ENCODE measurements around the gene ORM2.

ORM2 gene

GRCh38 chr9:114350636-114351401 is 21.1 kb downstream of the ORM2 start:
- no peak for DNase-seq

GRCh38 chr9:114351932-114352331 is 22.3 kb downstream of the ORM2 start:
- DNase-seq = no peak

- DNase-seq = no peak
These were observed 26.2 kb downstream of the ORM2 start for GRCh38 chr9:114355821-114356220.

GRCh38 chr9:114356792-114357191 is 27.1 kb downstream of the ORM2 start:
- DNase-seq = no peak

- no peak for DNase-seq
These were observed 27.7 kb downstream of the ORM2 start for GRCh38 chr9:114357360-114357759.

- no peak for DNase-seq
These were observed 28.3 kb downstream of the ORM2 start for GRCh38 chr9:114357911-114358328.

- no peak for DNase-seq
These were observed 30.1 kb downstream of the ORM2 start for GRCh38 chr9:114359801-114360200.

GRCh38 chr9:114361542-114361941 is 31.9 kb downstream of the ORM2 start:
- DNase-seq = no peak

- no peak for DNase-seq
These were observed 32.7 kb downstream of the ORM2 start for GRCh38 chr9:114362394-114362793.

- no peak for DNase-seq
These were observed 33.8 kb downstream of the ORM2 start for GRCh38 chr9:114363424-114363823.

GRCh38 chr9:114364134-114365041 is 34.7 kb downstream of the ORM2 start:
- DNase-seq = no peak

GRCh38 chr9:114365194-114365593 is 35.5 kb downstream of the ORM2 start:
- DNase-seq = no peak

GRCh38 chr9:114366334-114367128 is 36.9 kb downstream of the ORM2 start:
- DNase-seq = no peak

- no peak for DNase-seq
These were observed 37.7 kb downstream of the ORM2 start for GRCh38 chr9:114367366-114367765.

GRCh38 chr9:114367772-114368569 is 38.3 kb downstream of the ORM2 start:
- DNase-seq = no peak

- no peak for DNase-seq
These were observed 39.8 kb downstream of the ORM2 start for GRCh38 chr9:114369216-114370130.

GRCh38 chr9:114370251-114370967 is 40.7 kb downstream of the ORM2 start:
- no peak for DNase-seq

GRCh38 chr9:114370968-114371320 is 41.3 kb downstream of the ORM2 start:
- no peak for DNase-seq

- DNase-seq = no peak
These were observed 41.8 kb downstream of the ORM2 start for GRCh38 chr9:114371343-114371944.
